Neural progenitor cell (in vitro differentiated cells): ENCODE measurements around the gene WDR53. TPM values are rescaled to one million over a fixed set of nuclear protein-coding genes. Genes with fewer than 3 reads are reported as not detected.

Source experiments
- DNase-seq: peaks from one replicate; pipeline ENCODE4 v3.0.0-alpha.2; 2016; ENCODE audit warnings: low spot score
- H2AFZ ChIP-seq: fragments of 200-600 bp; sonication (generic); replicated peaks from 2 replicates; pipeline ENCODE4 v1.6.1; 2016; ENCODE audit warnings: antibody characterized with exemption
- H3F3A ChIP-seq: fragments of 200-600 bp; sonication (generic); 2 replicates; pipeline ENCODE4 v1.6.1; 2016; ENCODE audit warnings: antibody characterized with exemption, low read depth
- H3K27ac ChIP-seq: fragments of 200-600 bp; sonication (generic); 2 replicates; pipeline ENCODE4 v1.5.1; 2016; ENCODE audit warnings: mild to moderate bottlenecking
- H3K27me3 ChIP-seq: fragments of 200-600 bp; sonication (generic); 2 replicates; pipeline ENCODE4 v1.6.1; 2016; ENCODE audit warnings: mild to moderate bottlenecking, moderate library complexity
- H3K36me3 ChIP-seq: fragments of 200-600 bp; sonication (generic); 2 replicates; pipeline ENCODE4 v1.5.1; 2016
- H3K4me1 ChIP-seq: fragments of 200-600 bp; sonication (generic); 2 replicates; pipeline ENCODE4 v1.6.1; 2016; ENCODE audit warnings: mixed run types
- H3K4me2 ChIP-seq: fragments of 200-600 bp; sonication (generic); 2 replicates; pipeline ENCODE4 v1.6.1; 2016
- H3K4me3 ChIP-seq: fragments of 200-600 bp; sonication (generic); 2 replicates; pipeline ENCODE4 v1.5.1; 2016
- H3K79me2 ChIP-seq: fragments of 200-600 bp; sonication (generic); 2 replicates; pipeline ENCODE4 v1.6.1; 2016; ENCODE audit warnings: low read depth
- H3K9ac ChIP-seq: fragments of 200-600 bp; sonication (generic); 2 replicates; pipeline ENCODE4 v1.6.1; 2016
- H3K9me3 ChIP-seq: fragments of 200-600 bp; sonication (generic); 2 replicates; pipeline ENCODE4 v1.5.1; 2016; ENCODE audit warnings: low read depth
- H4K20me1 ChIP-seq: fragments of 200-600 bp; sonication (generic); 2 replicates; pipeline ENCODE4 v1.6.1; 2016; ENCODE audit warnings: low read depth
- H3K27ac Mint-ChIP-seq: 3 replicates; pipeline ENCODE4 v1.8.0; 2021; ENCODE audit warnings: mixed read lengths
- H3K27me3 Mint-ChIP-seq: 2 replicates; pipeline ENCODE4 v1.8.0; 2022; ENCODE audit warnings: low read depth, mild to moderate bottlenecking, inconsistent platforms, moderate library complexity, mixed read lengths; ENCODE audit not compliant: insufficient read depth
- H3K36me3 Mint-ChIP-seq: 3 replicates; pipeline ENCODE4 v1.8.0; 2021; ENCODE audit warnings: mixed read lengths
- H3K4me1 Mint-ChIP-seq: 3 replicates; pipeline ENCODE4 v1.8.0; 2021; ENCODE audit warnings: mixed read lengths
- H3K4me3 Mint-ChIP-seq: 3 replicates; pipeline ENCODE4 v1.8.0; 2021; ENCODE audit warnings: mild to moderate bottlenecking, moderate library complexity, mixed read lengths
- H3K9me3 Mint-ChIP-seq: 3 replicates; pipeline ENCODE4 v1.8.0; 2020; ENCODE audit warnings: mixed read lengths
- EZH2 ChIP-seq: fragments of 200-600 bp; sonication (generic); IDR thresholded peaks from 2 replicates; pipeline ENCODE4 v1.6.1; 2017; ENCODE audit warnings: antibody characterized with exemption, mild to moderate bottlenecking, moderate library complexity
- EZH2phosphoT487 ChIP-seq: fragments of 200-600 bp; sonication (generic); IDR thresholded peaks from 2 replicates; pipeline ENCODE4 v1.6.1; 2017; ENCODE audit warnings: antibody characterized with exemption
- total RNA-seq: library from RNA; depleted of rRNA; stranded (reverse); fragments of >200 nt; gene quantifications from 2 replicates; pipeline ENCODE4 v1.2.3, GENCODE V29; 2015; ENCODE audit warnings: low replicate concordance
- TF ChIP-seq, protein P1 (sequence below): fragments of 200-600 bp; sonication (generic); IDR thresholded peaks from 2 replicates; pipeline ENCODE4 v1.5.1; 2017; ENCODE audit warnings: antibody characterized with exemption, mild to moderate bottlenecking

WDR53 gene
- total RNA-seq, 1 donor from 2014 or later: 9.7 TPM

DNA sequence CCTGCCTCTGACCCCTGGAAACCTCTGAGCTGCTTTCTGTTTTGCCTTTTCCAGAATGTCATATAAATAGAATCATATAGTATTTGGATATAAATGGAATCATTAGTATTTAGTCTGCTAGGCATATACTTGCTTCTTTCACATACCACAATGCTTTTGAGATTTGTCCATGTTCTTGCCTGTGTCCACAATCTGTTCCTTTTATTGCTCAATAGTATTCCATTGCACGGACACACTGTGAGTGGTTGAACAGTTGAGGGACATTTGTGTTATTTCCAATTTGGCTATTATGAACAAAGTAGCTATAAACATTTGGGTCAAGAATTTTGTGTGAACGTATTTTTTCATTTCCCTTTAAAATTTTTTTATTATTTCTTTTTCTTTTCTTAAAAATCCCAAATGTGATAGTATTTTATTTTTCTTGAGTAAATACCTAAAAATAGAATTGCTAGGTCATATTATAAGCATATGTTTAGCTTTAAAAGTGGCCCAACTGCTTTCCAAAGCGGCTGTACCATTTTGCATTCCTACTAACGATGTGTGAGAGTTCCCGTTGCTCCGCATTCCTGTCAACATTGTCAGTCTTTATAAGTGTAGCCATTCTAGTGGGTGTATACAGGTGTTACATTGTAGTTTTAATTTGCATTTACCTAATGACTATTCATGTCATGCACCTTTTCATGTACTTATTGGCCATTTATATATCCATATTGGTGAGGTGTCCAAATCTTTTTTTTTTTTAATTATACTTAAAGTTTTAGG is 26.5 kb downstream of the WDR53 start:
- Histone ChIP-seq H4K20me1 (no peaks in the 10 kb centered on the region), H3K4me1 (no peaks in the 10 kb centered on the region), H2AFZ (no peak overlapping the region), H3K4me3 (no peak overlapping the region), H3K9ac (no peak overlapping the region), H3K27ac (no peak overlapping the region), H3K79me2 (no peaks in the 10 kb centered on the region), H3F3A (no peaks in the 10 kb centered on the region), H3K36me3 (no peaks in the 10 kb centered on the region), H3K4me2 (no peak overlapping the region), H3K9me3 (no peaks in the 10 kb centered on the region), H3K27me3 (no peaks in the 10 kb centered on the region)
- no peak overlapping the region for H3K4me3 Mint-ChIP-seq
- peaks cover 4% of the 10 kb centered on the region for H3K27me3 Mint-ChIP-seq
- no peak for DNase-seq
- peaks cover 4% of the 10 kb centered on the region for H3K9me3 Mint-ChIP-seq
- H3K4me1 Mint-ChIP-seq: no peaks in the 10 kb centered on the region
- TF ChIP-seq, protein P1, sequence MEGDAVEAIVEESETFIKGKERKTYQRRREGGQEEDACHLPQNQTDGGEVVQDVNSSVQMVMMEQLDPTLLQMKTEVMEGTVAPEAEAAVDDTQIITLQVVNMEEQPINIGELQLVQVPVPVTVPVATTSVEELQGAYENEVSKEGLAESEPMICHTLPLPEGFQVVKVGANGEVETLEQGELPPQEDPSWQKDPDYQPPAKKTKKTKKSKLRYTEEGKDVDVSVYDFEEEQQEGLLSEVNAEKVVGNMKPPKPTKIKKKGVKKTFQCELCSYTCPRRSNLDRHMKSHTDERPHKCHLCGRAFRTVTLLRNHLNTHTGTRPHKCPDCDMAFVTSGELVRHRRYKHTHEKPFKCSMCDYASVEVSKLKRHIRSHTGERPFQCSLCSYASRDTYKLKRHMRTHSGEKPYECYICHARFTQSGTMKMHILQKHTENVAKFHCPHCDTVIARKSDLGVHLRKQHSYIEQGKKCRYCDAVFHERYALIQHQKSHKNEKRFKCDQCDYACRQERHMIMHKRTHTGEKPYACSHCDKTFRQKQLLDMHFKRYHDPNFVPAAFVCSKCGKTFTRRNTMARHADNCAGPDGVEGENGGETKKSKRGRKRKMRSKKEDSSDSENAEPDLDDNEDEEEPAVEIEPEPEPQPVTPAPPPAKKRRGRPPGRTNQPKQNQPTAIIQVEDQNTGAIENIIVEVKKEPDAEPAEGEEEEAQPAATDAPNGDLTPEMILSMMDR: no peak
- no peak for TF ChIP-seq EZH2
- no peak for TF ChIP-seq EZH2phosphoT487
- no peaks in the 10 kb centered on the region for H3K36me3 Mint-ChIP-seq
- no peak overlapping the region for H3K27ac Mint-ChIP-seq

DNA sequence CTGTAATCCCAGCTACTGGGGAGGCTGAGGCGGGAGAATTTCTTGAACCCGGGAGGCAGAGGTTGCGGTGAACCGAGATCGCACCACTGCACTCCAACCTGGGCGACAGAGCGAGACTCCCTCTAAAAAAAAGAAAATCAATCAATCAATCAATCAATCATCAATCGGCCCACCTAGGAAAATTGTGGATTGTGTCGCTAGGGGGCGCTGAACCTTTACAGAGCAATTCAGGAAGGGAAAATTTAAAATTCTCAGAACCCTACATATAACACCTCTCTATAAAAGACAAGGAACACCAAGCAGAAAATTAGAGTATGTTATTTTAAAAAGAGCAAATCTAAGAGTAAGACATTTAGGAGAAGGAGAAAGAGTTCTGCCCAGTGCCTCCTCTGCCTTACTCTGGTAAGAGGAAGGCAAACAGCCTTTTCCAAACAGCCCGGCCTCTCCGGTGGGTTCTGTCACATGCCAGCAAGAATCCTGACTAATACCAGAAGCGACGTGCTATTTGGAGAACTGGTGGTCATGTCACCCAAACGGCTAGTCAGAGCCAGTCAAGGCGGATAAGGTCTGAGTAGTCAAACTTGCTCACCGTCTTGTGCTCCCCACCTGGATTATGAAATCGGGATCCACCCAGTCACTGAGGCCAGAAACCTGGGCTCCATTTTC is 30.9 kb downstream of the WDR53 start:
- no peaks in the 10 kb centered on the region for H4K20me1 ChIP-seq
- no peak overlapping the region for H3K4me2 ChIP-seq
- peak; percentile 60 for DNase-seq
- Mint-ChIP-seq H3K4me3 (no peak overlapping the region), H3K4me1 (peaks cover 17% of the 10 kb centered on the region), H3K9me3 (peaks cover 4% of the 10 kb centered on the region), H3K36me3 (no peaks in the 10 kb centered on the region), H3K27me3 (peaks cover 5% of the 10 kb centered on the region), H3K27ac (no peak overlapping the region)
- no peak overlapping the region for H3K9ac ChIP-seq
- peaks cover 13% of the 10 kb centered on the region for H3K27me3 ChIP-seq
- H2AFZ ChIP-seq: no peak overlapping the region
- H3K36me3 ChIP-seq: no peaks in the 10 kb centered on the region
- H3K79me2 ChIP-seq: no peaks in the 10 kb centered on the region
- TF ChIP-seq, protein P1: peak; percentile 82
- no peak for TF ChIP-seq EZH2phosphoT487
- TF ChIP-seq EZH2: no peak
- H3F3A ChIP-seq: no peaks in the 10 kb centered on the region
- no peak overlapping the region for H3K27ac ChIP-seq
- no peaks in the 10 kb centered on the region for H3K9me3 ChIP-seq
- H3K4me3 ChIP-seq: no peak overlapping the region
- no peaks in the 10 kb centered on the region for H3K4me1 ChIP-seq

DNA sequence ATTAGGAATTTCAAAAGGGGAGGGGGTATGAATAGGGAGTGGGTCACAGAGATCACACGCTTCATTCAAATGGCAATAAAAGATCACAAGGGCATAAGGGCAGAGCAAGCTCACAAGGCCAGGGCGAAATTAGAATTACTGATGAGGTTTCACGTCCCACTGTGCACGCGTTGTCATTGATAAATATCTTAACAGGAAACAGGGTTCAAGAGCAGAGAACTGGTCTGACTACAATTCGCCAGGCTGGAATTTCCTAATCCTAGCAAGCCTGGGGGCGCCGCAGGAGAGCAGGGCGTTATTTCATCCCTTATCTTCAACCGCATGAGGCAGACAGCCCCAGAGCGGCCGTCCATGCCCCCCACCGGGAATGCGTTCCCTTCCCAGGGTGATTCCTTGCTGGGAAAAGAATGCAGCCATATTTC is 35.1 kb downstream of the WDR53 start:
- Histone ChIP-seq H3K4me3 (no peak overlapping the region), H3K36me3 (no peaks in the 10 kb centered on the region), H3K4me1 (no peaks in the 10 kb centered on the region), H2AFZ (no peak overlapping the region), H3K27ac (no peak overlapping the region), H3K79me2 (no peaks in the 10 kb centered on the region), H3K9ac (no peak overlapping the region), H3F3A (no peaks in the 10 kb centered on the region), H3K27me3 (peaks cover 20% of the 10 kb centered on the region), H3K4me2 (peak overlapping the region; percentile 18), H4K20me1 (no peaks in the 10 kb centered on the region), H3K9me3 (peaks cover 4% of the 10 kb centered on the region)
- Mint-ChIP-seq H3K27me3 (peaks cover 11% of the 10 kb centered on the region), H3K27ac (peak overlapping the region; percentile 64), H3K4me3 (peak overlapping the region; percentile 12), H3K9me3 (peaks cover 23% of the 10 kb centered on the region), H3K4me1 (peaks cover 17% of the 10 kb centered on the region), H3K36me3 (peaks cover 7% of the 10 kb centered on the region)
- peak; percentile 42 for DNase-seq
- TF ChIP-seq EZH2 (no peak), EZH2phosphoT487 (no peak)
- TF ChIP-seq, protein P1: no peak
